NCI-H1436 treated with DMSO at 0.1 percent for 48 hours (cell line): ENCODE results near the gene SOCS1.
"Not testable (repeated sequence)": the region's sequence is repeated elsewhere in the genome, so short reads cannot be mapped to it uniquely, and the experiment has no call there.

Source experiments
- DNase-seq: peaks from one replicate; lab custom pipeline; 2025; lab: John Stamatoyannopoulos, UW

Gene SOCS1

GRCh38 chr16:11255737-11256660, at the start of gene SOCS1:
Gene SOCS1, minus strand, starts transcription at chr16:11256204. Its CDS starts 726 bp downstream, at chr16:11255478.
- DNase-seq: peak; percentile 30

GRCh38 chr16:11303405-11304138, 47.6 kb upstream of the SOCS1 start:
- DNase-seq: no peak

GRCh38 chr16:11302977-11303376, 47.0 kb upstream of the SOCS1 start:
- DNase-seq: no peak

GRCh38 chr16:11301645-11302501, 45.9 kb upstream of the SOCS1 start:
- no peak for DNase-seq

- no peak for DNase-seq
Observed at GRCh38 chr16:11300560-11300892, 44.5 kb upstream of the SOCS1 start.

- no peak for DNase-seq
Observed at GRCh38 chr16:11299865-11300559, 44.0 kb upstream of the SOCS1 start.

- not testable (repeated sequence) for DNase-seq
Observed at GRCh38 chr16:11298950-11299547, 43.0 kb upstream of the SOCS1 start.

- DNase-seq: no peak
Observed at GRCh38 chr16:11298143-11298900, 42.3 kb upstream of the SOCS1 start.

GRCh38 chr16:11297492-11298142, 41.6 kb upstream of the SOCS1 start:
- DNase-seq: peak; percentile 63

- DNase-seq: no peak
Observed at GRCh38 chr16:11296706-11297491, 40.9 kb upstream of the SOCS1 start.

- DNase-seq: no peak
Observed at GRCh38 chr16:11296351-11296705, 40.3 kb upstream of the SOCS1 start.

GRCh38 chr16:11295672-11296071, 39.7 kb upstream of the SOCS1 start:
- DNase-seq: no peak

GRCh38 chr16:11292076-11292748, 36.2 kb upstream of the SOCS1 start:
- no peak for DNase-seq

GRCh38 chr16:11291091-11291703, 35.2 kb upstream of the SOCS1 start:
- DNase-seq: no peak

- no peak for DNase-seq
Observed at GRCh38 chr16:11290102-11290893, 34.3 kb upstream of the SOCS1 start.

GRCh38 chr16:11289696-11290095, 33.7 kb upstream of the SOCS1 start:
- DNase-seq: not testable (repeated sequence)

- no peak for DNase-seq
Observed at GRCh38 chr16:11289202-11289601, 33.2 kb upstream of the SOCS1 start.
